Stimulated activated CD4-positive, alpha-beta T cell treated with anti-CD3 and anti-CD28 coated beads, Interleukin-15, amount 100 ng/mL, for 48 hours (primary cell): ENCODE results near the gene HIVEP2.

Experiments used
- DNase-seq, 2 donors: peaks; one replicate each; pipeline ENCODE4 v3.0.0-alpha.2; 2020; ENCODE audit warnings: low read depth in 2 of 2

Gene HIVEP2

GRCh38 chr6:142867355-142867801 is 77.6 kb downstream of the HIVEP2 start:
- no peak for DNase-seq

- DNase-seq = no peak
Observed at GRCh38 chr6:142863981-142864380, 81.0 kb downstream of the HIVEP2 start.

- DNase-seq = no peak
Observed at GRCh38 chr6:142861711-142862110, 83.3 kb downstream of the HIVEP2 start.

- no peak for DNase-seq
Observed at GRCh38 chr6:142860498-142860897, 84.5 kb downstream of the HIVEP2 start.

GRCh38 chr6:142857796-142858555 is 87.0 kb downstream of the HIVEP2 start:
- DNase-seq = no peak

- no peak for DNase-seq
Observed at GRCh38 chr6:142857233-142857761, 87.7 kb downstream of the HIVEP2 start.

GRCh38 chr6:142856624-142857232 is 88.2 kb downstream of the HIVEP2 start:
- no peak for DNase-seq

GRCh38 chr6:142855893-142856623 is 88.9 kb downstream of the HIVEP2 start:
- DNase-seq = no peak

GRCh38 chr6:142854589-142855488 is 90.1 kb downstream of the HIVEP2 start:
- no peak for DNase-seq

GRCh38 chr6:142853244-142854180 is 91.5 kb downstream of the HIVEP2 start:
- DNase-seq = no peak

- DNase-seq = no peak
Observed at GRCh38 chr6:142851601-142852000, 93.4 kb downstream of the HIVEP2 start.

- no peak for DNase-seq
Observed at GRCh38 chr6:142850679-142851423, 94.1 kb downstream of the HIVEP2 start.

- DNase-seq = no peak
Observed at GRCh38 chr6:142848976-142849375, 96.0 kb downstream of the HIVEP2 start.

- no peak for DNase-seq
Observed at GRCh38 chr6:142848156-142848555, 96.8 kb downstream of the HIVEP2 start.

- DNase-seq = no peak
Observed at GRCh38 chr6:142846883-142847287, 98.1 kb downstream of the HIVEP2 start.

- DNase-seq = no peak
Observed at GRCh38 chr6:142846459-142846831, 98.5 kb downstream of the HIVEP2 start.

GRCh38 chr6:142845624-142846458 is 99.1 kb downstream of the HIVEP2 start:
- no peak for DNase-seq

- no peak for DNase-seq
Observed at GRCh38 chr6:142845143-142845571, 99.8 kb downstream of the HIVEP2 start.
